H1 (cell line): ENCODE measurements around the gene CELF1. TPM values are rescaled to one million over a fixed set of nuclear protein-coding genes. Genes with fewer than 3 reads are reported as not detected.

Experiments
- E2F6 ChIP-seq: IDR thresholded peaks from 2 replicates; pipeline ENCODE4 v1.6.1; 2012; ENCODE audit warnings: inconsistent platforms
- EP300 ChIP-seq, 2 experiments: IDR thresholded peaks; 1 replicate in 1 of 2; 2 replicates in 1 of 2; pipeline ENCODE4 v1.6.1; 2011 to 2012; ENCODE audit warnings: low read depth in 2 of 2, low read length in 2 of 2, mild to moderate bottlenecking in 2 of 2, borderline replicate concordance in 1 of 2, inconsistent platforms in 1 of 2, moderate library complexity in 1 of 2
- KDM1A ChIP-seq: fragments of 200-600, 300-600 bp; sonication (generic); IDR thresholded peaks from 2 replicates; pipeline ENCODE4 v1.7.1; 2016; ENCODE audit warnings: mild to moderate bottlenecking, low read length, borderline replicate concordance
- TBP ChIP-seq: IDR thresholded peaks from 2 replicates; pipeline ENCODE4 v1.6.1; 2011; ENCODE audit warnings: low read depth, low read length, improper control_type of control experiment
- polyA plus RNA-seq, 7 experiments: library from polyadenylated mRNA; depleted of rRNA in 3 of 7; stranded (reverse) in 5 of 7; unstranded in 2 of 7; fragments of >200 nt in 5 of 7; fragments of 200-250 nt in 2 of 7; gene quantifications; 1 replicate in 5 of 7; 2 replicates in 1 of 7; 4 replicates in 1 of 7; pipeline versions ENCODE4 v1.2.1 to v1.2.3, GENCODE V29; 2011 to 2013; ENCODE audit warnings: missing spikeins in 2 of 7, mixed read lengths in 2 of 7
- total RNA-seq: library from RNA; stranded (reverse); fragmentation: NEBNext Ultra II Directional; extraction: Animal tissue kit (Norgen Biotek cat#: 25700); gene quantifications from 2 replicates; pipeline ENCODE4 v1.2.1, GENCODE V29; 2021

Gene CELF1
- total and polyA plus RNA-seq, 2 of the 8 experiments (the other 6 are each of a cell fraction or from before 2014, with no cell fraction given), result 131 to 197 TPM

GRCh38 chr11:47532597-47533213 is 20.2 kb downstream of the CELF1 start (continued):
- TF ChIP-seq EP300 (IDR thresholded peaks at IDR 0.05; ENCODE audit: borderline replicate concordance in 1 of 2, low read depth in 2 of 2, low read length in 2 of 2) (no peak), E2F6 (no peak), KDM1A (no peak), TBP (no peak)
